ENCODE measurements around the gene DCXR. TPM values are rescaled to one million over a fixed set of nuclear protein-coding genes. Genes with fewer than 3 reads are reported as not detected.

Gene DCXR
- 100 to 1,000 TPM; 130 to 296 (median 223) TPM for total RNA-seq

GRCh38 chr17:82037092-82037888, at the start of gene DCXR:
Gene DCXR, minus strand, starts transcription at chr17:82037697. Its CDS starts 15 bp downstream, at chr17:82037682.
- peak within 1 kb of the TSS; percentile 63 to 89 (median 78) for H3K4me3 ChIP-seq
- peaks cover 2 to 8% (median 6%) of the 10 kb centered on the region in 3 donors for H3K27me3 ChIP-seq
- DNase-seq (peak; percentile 97 to 98), ATAC-seq (peak; percentile 97 to 99)
- H3K9me3 ChIP-seq: no peaks in the 10 kb centered on the region
- peaks cover 3 to 16% of the 10 kb centered on the region in 2 donors for H3K36me3 ChIP-seq
- H3K27ac ChIP-seq: peak within 1 kb of the TSS; percentile 85 to 99 (median 95)
- TF ChIP-seq CTCF (IDR thresholded peaks at IDR 0.05 in 4 of 5, conservative IDR thresholded peaks at IDR 0.05 in 1 of 5): peak; percentile 49 to 85 (median 78)
- peak; percentile 98 to 99 for TF ChIP-seq POLR2A (IDR thresholded peaks at IDR 0.05)
- peaks cover 9 to 22% of the 10 kb centered on the region in 2 donors for H3K4me1 ChIP-seq
- in situ Hi-C loops (cut with MboI; ENCODE audit: low sequenced_read_pairs in 4 of 4) (loop anchor here (10.0 to 25.0 kb wide), 2 partner anchors 100 to 118 kb away; no protein-coding TSS in a partner anchor), intact Hi-C loops (cut with DNase I; ENCODE audit: low total_unique reads) (loop anchor here (1.0 to 5.0 kb wide), 3 partner anchors 14 to 200 kb away; partner anchors contain the start of genes FASN and LRRC45)

- TF ChIP-seq CTCF (IDR thresholded peaks at IDR 0.05 in 4 of 5, conservative IDR thresholded peaks at IDR 0.05 in 1 of 5): no peak
- intact Hi-C loops (cut with DNase I; ENCODE audit: low total_unique reads) (no loop called here), in situ Hi-C loops (cut with MboI; ENCODE audit: low sequenced_read_pairs in 4 of 4) (no loop called here)
- Histone ChIP-seq H3K4me1 (no peaks in the 10 kb centered on the region), H3K9me3 (no peaks in the 10 kb centered on the region), H3K36me3 (peaks cover 0 to 97% of the 10 kb centered on the region in 2 donors), H3K4me3 (no peak overlapping the region), H3K27ac (no peak overlapping the region), H3K27me3 (no peaks in the 10 kb centered on the region)
- no peak for ATAC-seq
- DNase-seq: no peak
Observed at GRCh38 chr17:82085931-82086764, 48.7 kb upstream of the DCXR start.

GRCh38 chr17:82085031-82085861, 47.7 kb upstream of the DCXR start:
- no peak for DNase-seq
- intact Hi-C loops (cut with DNase I; ENCODE audit: low total_unique reads): no loop called here
- Histone ChIP-seq H3K36me3 (peaks cover 0 to 97% of the 10 kb centered on the region in 2 donors), H3K27me3 (no peaks in the 10 kb centered on the region), H3K4me3 (no peak overlapping the region), H3K27ac (no peak overlapping the region), H3K9me3 (no peaks in the 10 kb centered on the region), H3K4me1 (no peaks in the 10 kb centered on the region)
- in situ Hi-C loops (cut with MboI; ENCODE audit: low sequenced_read_pairs in 4 of 4): no loop called here
- ATAC-seq: no peak
- TF ChIP-seq CTCF (IDR thresholded peaks at IDR 0.05 in 4 of 5, conservative IDR thresholded peaks at IDR 0.05 in 1 of 5) (no peak), POLR2A (IDR thresholded peaks at IDR 0.05) (no peak)

GRCh38 chr17:82084373-82085030, 47.0 kb upstream of the DCXR start:
- DNase-seq (no peak), ATAC-seq (no peak)
- no peak overlapping the region for H3K4me3 ChIP-seq
- no peaks in the 10 kb centered on the region for H3K9me3 ChIP-seq
- intact Hi-C loops (cut with DNase I; ENCODE audit: low total_unique reads) (no loop called here), in situ Hi-C loops (cut with MboI; ENCODE audit: low sequenced_read_pairs in 4 of 4) (no loop called here)
- no peaks in the 10 kb centered on the region for H3K27me3 ChIP-seq
- H3K36me3 ChIP-seq: peaks cover 0 to 97% of the 10 kb centered on the region in 2 donors
- H3K27ac ChIP-seq: no peak overlapping the region
- H3K4me1 ChIP-seq: no peaks in the 10 kb centered on the region
- no peak for TF ChIP-seq POLR2A (IDR thresholded peaks at IDR 0.05)
- no peak for TF ChIP-seq CTCF (IDR thresholded peaks at IDR 0.05 in 4 of 5, conservative IDR thresholded peaks at IDR 0.05 in 1 of 5)

Measured in gastrocnemius medialis (tissue), 4 donors.